Activated gamma-delta T cell (primary cell): ENCODE results near the gene WNT16.

Experiments
- DNase-seq: peaks from one replicate; lab custom pipeline; 2025; lab: John Stamatoyannopoulos, UW

WNT16 gene

GRCh38 chr7:121344093-121344492, 15.3 kb downstream of the WNT16 start:
- no peak for DNase-seq

DNA sequence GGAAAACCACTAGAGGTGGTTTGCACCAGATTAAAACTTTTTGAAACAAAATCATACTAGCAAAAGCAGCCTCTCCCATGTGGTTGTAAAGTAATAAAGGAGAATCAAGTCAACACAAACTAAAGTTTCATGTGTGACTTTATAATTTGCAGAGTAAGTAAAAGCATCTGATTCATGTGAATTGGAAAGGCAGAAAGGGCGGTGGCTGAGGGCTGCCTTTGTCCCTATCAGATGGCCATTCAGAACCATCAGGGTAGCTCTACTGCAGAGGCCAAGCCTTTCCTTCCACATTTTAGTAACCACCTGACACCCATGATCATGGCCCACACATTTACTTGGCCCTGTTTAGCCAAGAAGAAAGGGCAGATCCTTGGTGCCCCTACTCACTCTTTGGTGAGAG, 15.7 kb downstream of the WNT16 start:
- DNase-seq = no peak

- DNase-seq = no peak
These were observed 22.9 kb downstream of the WNT16 start for GRCh38 chr7:121351682-121352081.

GRCh38 chr7:121352323-121352722, 23.5 kb downstream of the WNT16 start:
- DNase-seq = no peak

DNA sequence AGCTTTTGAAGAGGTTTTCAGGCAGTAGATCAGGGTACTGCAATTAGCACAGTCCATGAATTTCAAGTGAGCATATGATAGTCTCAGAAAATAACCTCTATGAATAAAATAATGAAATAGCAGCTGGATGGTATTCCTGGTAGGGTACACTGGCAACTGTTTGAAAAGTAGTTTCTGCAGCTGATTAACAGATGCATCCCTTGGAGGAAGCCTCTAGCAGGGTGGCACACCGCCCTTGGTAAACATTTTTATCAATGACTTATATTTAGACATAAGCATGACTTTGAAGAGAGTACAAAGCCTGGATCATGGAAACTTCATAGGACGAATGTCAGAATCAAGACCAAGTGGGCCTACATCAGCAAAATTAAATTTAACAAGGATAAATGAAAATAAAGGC, 26.8 kb downstream of the WNT16 start:
- DNase-seq = no peak

DNA sequence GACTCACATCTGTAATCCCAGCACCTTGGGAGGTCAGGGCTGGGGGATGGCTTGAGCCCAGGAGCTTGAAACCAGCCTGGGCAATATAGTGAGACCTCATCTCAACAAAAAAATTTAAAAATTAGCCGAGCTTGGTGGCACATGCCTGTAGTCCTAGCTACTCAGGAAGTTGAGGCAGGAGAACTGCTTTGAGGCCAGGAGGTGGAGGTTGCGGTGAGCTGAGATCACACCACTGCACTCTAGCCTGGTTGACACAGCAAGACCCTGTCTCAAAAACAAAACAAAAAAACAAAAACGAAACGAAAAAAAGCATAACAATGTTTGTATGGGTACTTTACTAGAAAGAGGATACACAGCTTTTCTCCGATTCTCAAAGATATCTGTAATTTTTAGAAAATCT, 31.8 kb downstream of the WNT16 start:
- no peak for DNase-seq

GRCh38 chr7:121366852-121367431, 38.1 kb downstream of the WNT16 start:
- no peak for DNase-seq

DNA sequence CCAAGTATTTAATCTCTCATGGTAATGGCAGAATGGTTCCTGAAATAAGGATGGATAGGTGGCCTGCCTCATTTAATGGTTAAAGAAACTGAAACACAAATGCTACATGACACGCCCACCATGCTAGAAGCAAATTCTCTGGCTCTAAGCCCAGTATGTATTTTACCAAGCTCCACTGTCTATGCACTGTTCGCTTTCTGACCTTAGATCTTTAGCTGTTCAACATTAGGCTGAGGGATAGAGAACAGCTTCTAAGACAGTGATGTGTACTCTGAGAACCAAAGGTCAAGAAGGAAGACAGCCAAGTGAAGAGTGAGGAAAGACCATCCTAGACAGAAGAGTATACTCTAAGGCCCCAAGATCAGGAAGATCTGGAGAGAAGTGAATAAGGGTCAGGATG, 40.7 kb downstream of the WNT16 start:
- no peak for DNase-seq

DNA sequence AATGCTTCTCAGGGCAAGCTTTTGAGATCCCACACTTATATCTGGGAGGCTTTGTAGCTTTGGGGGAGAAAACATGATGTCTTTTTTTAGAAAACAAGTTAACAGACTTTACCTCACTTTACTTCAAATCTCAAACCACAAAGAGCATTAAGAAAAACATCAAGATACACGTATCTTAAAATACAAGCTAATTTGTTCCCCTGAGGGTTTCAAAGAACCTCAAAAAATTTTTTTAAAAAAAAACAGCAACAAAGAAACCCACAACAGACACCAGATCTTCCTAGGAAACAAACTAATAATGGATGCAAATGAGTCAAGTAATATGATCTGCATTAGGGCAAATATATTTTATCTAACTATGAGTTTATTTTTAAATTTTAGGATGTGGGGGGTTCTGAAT, 42.6 kb downstream of the WNT16 start:
- no peak for DNase-seq

DNA sequence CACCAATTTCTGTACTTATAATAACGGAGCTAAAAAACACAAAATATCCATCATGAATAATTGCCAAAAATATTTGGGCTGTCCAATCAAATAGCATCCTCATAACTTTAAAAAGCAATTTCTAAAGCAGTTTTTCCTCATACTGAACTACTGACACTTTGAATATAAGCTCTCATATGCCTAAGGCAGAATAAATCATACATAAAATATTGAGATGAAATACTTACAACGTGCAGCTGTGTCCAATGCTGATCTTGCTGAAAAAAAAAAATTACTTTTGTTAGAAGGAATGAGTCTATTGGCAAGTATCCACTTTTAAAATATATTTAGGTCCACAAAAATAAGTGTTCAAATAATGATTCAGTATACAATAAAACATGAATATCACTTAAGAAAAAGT, 43.1 kb downstream of the WNT16 start:
- DNase-seq = no peak

- DNase-seq = no peak
These were observed 43.7 kb downstream of the WNT16 start for GRCh38 chr7:121372376-121373010.

DNA sequence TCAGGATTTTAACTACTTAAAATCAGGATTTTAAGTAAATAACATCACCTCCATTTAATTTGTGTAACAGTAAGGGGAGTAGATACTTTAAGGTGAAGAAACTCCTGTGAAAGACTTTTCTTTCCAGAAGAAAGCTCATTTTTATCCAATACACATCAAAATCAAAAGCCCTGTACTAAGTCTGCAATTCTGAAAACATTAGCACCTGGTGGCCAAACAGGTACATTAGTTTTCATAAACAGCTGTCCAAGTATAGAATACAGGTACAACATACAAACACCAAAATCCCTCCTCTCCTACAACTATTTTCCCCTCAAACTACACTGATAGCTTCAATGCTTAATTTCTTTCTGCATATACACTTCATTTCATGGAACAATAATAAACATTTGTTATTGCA, 44.4 kb downstream of the WNT16 start:
- no peak for DNase-seq

DNA sequence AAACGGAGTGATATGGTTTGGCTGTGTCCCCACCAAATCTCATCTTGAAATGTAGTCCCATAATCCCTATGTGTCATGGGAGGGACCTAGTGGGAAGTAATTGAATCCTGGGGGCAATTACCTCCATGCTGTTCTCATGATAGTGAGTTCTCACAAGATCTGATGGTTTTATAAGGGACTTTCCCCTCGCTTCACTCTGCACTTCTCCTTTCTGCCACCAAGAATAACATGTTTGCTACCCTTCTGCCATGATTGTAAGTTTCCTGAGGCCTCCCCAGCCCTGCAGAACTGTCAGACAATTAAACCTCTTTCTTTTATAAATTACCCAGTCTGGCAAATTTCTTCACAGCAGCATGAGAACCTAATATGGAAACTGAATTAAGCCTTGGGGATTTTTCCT, 48.2 kb downstream of the WNT16 start:
- no peak for DNase-seq

DNA sequence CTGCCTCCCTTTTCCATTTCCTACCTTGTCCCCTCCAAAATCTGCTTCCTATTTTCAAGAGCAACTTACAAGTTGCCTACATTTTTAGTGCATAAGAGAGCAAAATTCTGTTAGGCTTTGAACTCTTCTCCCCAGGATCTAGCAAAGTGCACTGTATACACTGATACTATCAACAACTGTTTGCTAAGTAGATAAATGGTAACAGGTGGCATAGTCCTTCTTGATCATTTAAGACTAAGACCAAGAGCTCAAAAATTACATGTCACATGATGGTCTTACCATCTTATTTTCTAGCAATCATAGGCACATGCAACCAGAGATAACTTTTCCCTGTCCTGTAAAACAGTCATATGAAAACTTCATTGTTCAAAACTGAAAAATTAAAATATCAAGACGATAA, 51.1 kb downstream of the WNT16 start:
- DNase-seq = no peak

GRCh38 chr7:121382473-121382872, 53.7 kb downstream of the WNT16 start:
- DNase-seq = no peak

DNA sequence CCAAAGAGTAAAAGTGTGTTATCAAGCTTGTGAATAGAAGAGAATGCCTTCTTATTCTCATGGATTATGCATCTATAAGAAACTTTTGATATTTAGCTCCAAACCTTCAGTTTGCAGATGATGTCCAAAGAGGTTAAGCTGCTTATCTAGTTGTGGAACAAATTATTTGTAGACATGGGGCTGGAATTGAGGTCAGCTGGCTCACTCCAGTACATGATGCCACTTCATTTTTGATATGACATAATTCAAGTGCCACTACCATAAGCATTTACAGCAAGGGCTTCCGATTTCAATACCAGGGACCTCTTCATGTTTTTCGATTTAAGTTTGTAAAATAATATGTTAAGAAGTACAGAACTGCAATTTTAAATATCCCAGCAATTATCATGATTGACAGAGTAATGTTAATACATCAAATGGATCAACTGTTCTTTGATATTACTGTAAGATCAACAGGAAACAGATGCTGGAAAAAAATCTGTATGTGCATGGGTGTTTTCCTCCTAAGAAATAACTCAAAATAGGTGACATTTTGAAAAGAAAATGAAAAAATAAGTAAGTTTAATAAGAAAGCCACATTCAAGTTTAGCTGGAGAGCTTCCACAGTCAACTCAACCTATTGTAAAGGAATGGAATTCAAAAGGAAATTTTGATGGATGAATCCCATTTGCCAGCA, 54.6 kb downstream of the WNT16 start:
- DNase-seq = no peak

- no peak for DNase-seq
These were observed 55.5 kb downstream of the WNT16 start for GRCh38 chr7:121384265-121384664.

DNA sequence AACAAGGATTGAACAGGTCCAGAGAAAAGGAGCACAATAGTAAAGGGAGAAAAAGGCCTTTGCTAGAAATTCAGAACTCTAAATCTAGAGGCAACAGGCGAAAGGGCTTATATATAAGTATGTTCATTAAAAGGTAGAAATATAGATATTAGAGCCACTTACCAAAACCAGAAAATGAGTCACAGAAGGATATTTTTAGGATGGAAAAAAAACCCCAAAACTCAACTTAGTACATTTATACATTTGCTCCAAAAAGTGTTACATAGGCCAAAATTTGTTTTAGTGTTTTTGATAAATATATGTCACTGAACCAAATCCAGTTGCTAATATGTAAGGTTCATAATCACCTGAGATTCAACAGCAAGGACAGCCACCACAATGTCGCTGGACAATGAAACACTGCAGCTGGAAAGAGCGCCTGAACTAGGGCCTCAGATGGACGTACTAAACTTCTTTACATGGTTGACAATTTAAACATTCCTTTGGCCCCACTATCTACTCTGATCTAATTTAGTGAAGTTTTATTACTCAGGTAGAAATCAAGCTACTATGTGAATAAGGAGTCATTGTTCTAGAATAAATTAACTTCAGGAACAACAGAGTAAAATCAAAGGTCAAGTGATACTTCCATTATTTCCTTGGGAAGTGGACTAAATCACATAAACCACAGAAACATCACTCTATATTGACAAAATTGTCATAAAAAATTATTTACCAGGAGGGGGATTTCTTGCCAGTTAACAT, 56.4 kb downstream of the WNT16 start:
- no peak for DNase-seq

GRCh38 chr7:121385800-121386179, 57.0 kb downstream of the WNT16 start:
- DNase-seq = no peak

DNA sequence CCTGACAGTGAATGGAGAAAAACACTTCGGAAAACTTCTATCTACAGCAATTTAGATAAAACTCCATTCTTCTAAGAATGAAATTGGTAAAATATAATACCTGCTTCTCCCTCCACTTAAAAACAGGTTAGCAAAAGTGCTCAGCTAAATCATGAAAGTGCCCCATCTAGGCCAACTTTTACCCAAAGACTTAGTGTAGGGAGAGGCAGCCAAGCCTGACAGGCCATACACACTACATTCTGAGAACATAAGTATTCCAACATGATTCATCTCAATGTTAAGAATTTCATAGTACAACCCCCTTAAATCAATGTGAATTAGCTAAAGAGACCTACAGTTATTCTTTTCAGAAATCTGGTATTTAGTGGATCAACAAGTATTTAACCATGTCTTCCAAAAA, 60.1 kb downstream of the WNT16 start:
- no peak for DNase-seq

GRCh38 chr7:121390109-121390508, 61.3 kb downstream of the WNT16 start:
- no peak for DNase-seq

- no peak for DNase-seq
These were observed 61.8 kb downstream of the WNT16 start for GRCh38 chr7:121390617-121391016.
